Neural progenitor cell (in vitro differentiated cells): ENCODE measurements around the gene PTPRT. TPM values are rescaled to one million over a fixed set of nuclear protein-coding genes. Genes with fewer than 3 reads are reported as not detected.

Experiments
- DNase-seq: peaks from one replicate; pipeline ENCODE4 v3.0.0-alpha.2; 2016; ENCODE audit warnings: low spot score
- H2AFZ ChIP-seq: fragments of 200-600 bp; sonication (generic); replicated peaks from 2 replicates; pipeline ENCODE4 v1.6.1; 2016; ENCODE audit warnings: antibody characterized with exemption
- H3F3A ChIP-seq: fragments of 200-600 bp; sonication (generic); 2 replicates; pipeline ENCODE4 v1.6.1; 2016; ENCODE audit warnings: antibody characterized with exemption, low read depth
- H3K27ac ChIP-seq: fragments of 200-600 bp; sonication (generic); 2 replicates; pipeline ENCODE4 v1.5.1; 2016; ENCODE audit warnings: mild to moderate bottlenecking
- H3K27me3 ChIP-seq: fragments of 200-600 bp; sonication (generic); 2 replicates; pipeline ENCODE4 v1.6.1; 2016; ENCODE audit warnings: mild to moderate bottlenecking, moderate library complexity
- H3K36me3 ChIP-seq: fragments of 200-600 bp; sonication (generic); 2 replicates; pipeline ENCODE4 v1.5.1; 2016
- H3K4me1 ChIP-seq: fragments of 200-600 bp; sonication (generic); 2 replicates; pipeline ENCODE4 v1.6.1; 2016; ENCODE audit warnings: mixed run types
- H3K4me2 ChIP-seq: fragments of 200-600 bp; sonication (generic); 2 replicates; pipeline ENCODE4 v1.6.1; 2016
- H3K4me3 ChIP-seq: fragments of 200-600 bp; sonication (generic); 2 replicates; pipeline ENCODE4 v1.5.1; 2016
- H3K79me2 ChIP-seq: fragments of 200-600 bp; sonication (generic); 2 replicates; pipeline ENCODE4 v1.6.1; 2016; ENCODE audit warnings: low read depth
- H3K9ac ChIP-seq: fragments of 200-600 bp; sonication (generic); 2 replicates; pipeline ENCODE4 v1.6.1; 2016
- H3K9me3 ChIP-seq: fragments of 200-600 bp; sonication (generic); 2 replicates; pipeline ENCODE4 v1.5.1; 2016; ENCODE audit warnings: low read depth
- H4K20me1 ChIP-seq: fragments of 200-600 bp; sonication (generic); 2 replicates; pipeline ENCODE4 v1.6.1; 2016; ENCODE audit warnings: low read depth
- H3K27ac Mint-ChIP-seq: 3 replicates; pipeline ENCODE4 v1.8.0; 2021; ENCODE audit warnings: mixed read lengths
- H3K27me3 Mint-ChIP-seq: 2 replicates; pipeline ENCODE4 v1.8.0; 2022; ENCODE audit warnings: low read depth, mild to moderate bottlenecking, inconsistent platforms, moderate library complexity, mixed read lengths; ENCODE audit not compliant: insufficient read depth
- H3K36me3 Mint-ChIP-seq: 3 replicates; pipeline ENCODE4 v1.8.0; 2021; ENCODE audit warnings: mixed read lengths
- H3K4me1 Mint-ChIP-seq: 3 replicates; pipeline ENCODE4 v1.8.0; 2021; ENCODE audit warnings: mixed read lengths
- H3K4me3 Mint-ChIP-seq: 3 replicates; pipeline ENCODE4 v1.8.0; 2021; ENCODE audit warnings: mild to moderate bottlenecking, moderate library complexity, mixed read lengths
- H3K9me3 Mint-ChIP-seq: 3 replicates; pipeline ENCODE4 v1.8.0; 2020; ENCODE audit warnings: mixed read lengths
- EZH2 ChIP-seq: fragments of 200-600 bp; sonication (generic); IDR thresholded peaks from 2 replicates; pipeline ENCODE4 v1.6.1; 2017; ENCODE audit warnings: antibody characterized with exemption, mild to moderate bottlenecking, moderate library complexity
- EZH2phosphoT487 ChIP-seq: fragments of 200-600 bp; sonication (generic); IDR thresholded peaks from 2 replicates; pipeline ENCODE4 v1.6.1; 2017; ENCODE audit warnings: antibody characterized with exemption
- total RNA-seq: library from RNA; depleted of rRNA; stranded (reverse); fragments of >200 nt; gene quantifications from 2 replicates; pipeline ENCODE4 v1.2.3, GENCODE V29; 2015; ENCODE audit warnings: low replicate concordance
- TF ChIP-seq, protein P1 (sequence below): fragments of 200-600 bp; sonication (generic); IDR thresholded peaks from 2 replicates; pipeline ENCODE4 v1.5.1; 2017; ENCODE audit warnings: antibody characterized with exemption, mild to moderate bottlenecking

The PTPRT gene
- total RNA-seq, 1 donor from 2014 or later: 1.1 TPM

DNA sequence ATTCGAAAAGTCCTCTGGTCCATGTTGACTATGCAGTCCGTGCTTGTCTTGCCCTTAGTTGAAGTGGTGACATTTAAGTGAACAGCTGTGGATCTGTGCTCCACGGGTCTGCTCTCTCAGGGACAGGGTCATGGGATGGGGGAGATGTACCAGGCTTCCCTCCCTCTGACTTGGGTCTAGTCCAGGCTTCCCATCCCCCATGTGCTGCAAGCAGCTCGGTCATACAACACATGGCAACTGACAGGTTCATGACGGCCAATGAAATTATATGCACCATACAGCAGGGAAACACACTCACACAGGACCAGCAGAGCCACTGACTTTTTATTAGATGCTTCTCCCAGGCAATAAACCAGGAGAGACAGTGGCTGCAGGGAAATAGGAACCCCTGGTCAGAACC lies 201.4 kb downstream of the PTPRT start:
- no peaks in the 10 kb centered on the region for H3K9me3 Mint-ChIP-seq
- H3K4me1 Mint-ChIP-seq: no peaks in the 10 kb centered on the region
- no peak for TF ChIP-seq EZH2phosphoT487
- TF ChIP-seq, protein P1, sequence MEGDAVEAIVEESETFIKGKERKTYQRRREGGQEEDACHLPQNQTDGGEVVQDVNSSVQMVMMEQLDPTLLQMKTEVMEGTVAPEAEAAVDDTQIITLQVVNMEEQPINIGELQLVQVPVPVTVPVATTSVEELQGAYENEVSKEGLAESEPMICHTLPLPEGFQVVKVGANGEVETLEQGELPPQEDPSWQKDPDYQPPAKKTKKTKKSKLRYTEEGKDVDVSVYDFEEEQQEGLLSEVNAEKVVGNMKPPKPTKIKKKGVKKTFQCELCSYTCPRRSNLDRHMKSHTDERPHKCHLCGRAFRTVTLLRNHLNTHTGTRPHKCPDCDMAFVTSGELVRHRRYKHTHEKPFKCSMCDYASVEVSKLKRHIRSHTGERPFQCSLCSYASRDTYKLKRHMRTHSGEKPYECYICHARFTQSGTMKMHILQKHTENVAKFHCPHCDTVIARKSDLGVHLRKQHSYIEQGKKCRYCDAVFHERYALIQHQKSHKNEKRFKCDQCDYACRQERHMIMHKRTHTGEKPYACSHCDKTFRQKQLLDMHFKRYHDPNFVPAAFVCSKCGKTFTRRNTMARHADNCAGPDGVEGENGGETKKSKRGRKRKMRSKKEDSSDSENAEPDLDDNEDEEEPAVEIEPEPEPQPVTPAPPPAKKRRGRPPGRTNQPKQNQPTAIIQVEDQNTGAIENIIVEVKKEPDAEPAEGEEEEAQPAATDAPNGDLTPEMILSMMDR: no peak
- no peak for TF ChIP-seq EZH2

GRCh38 chr20:42987376-42988114 lies 202.2 kb downstream of the PTPRT start:
- no peak overlapping the region for H3K4me3 Mint-ChIP-seq
- H3K27ac Mint-ChIP-seq: no peak overlapping the region

More for the DNA sequence above, 201.4 kb downstream of the PTPRT start:
- Histone ChIP-seq H3K9ac (no peak overlapping the region), H3F3A (no peaks in the 10 kb centered on the region), H3K27ac (no peak overlapping the region), H3K9me3 (no peaks in the 10 kb centered on the region), H4K20me1 (no peaks in the 10 kb centered on the region), H3K27me3 (peaks cover 18% of the 10 kb centered on the region), H3K36me3 (no peaks in the 10 kb centered on the region), H3K4me3 (no peak overlapping the region), H3K4me2 (no peak overlapping the region), H3K4me1 (no peaks in the 10 kb centered on the region), H2AFZ (no peak overlapping the region), H3K79me2 (no peaks in the 10 kb centered on the region)
- no peak for DNase-seq
- no peaks in the 10 kb centered on the region for H3K36me3 Mint-ChIP-seq
- no peak overlapping the region for H3K4me3 Mint-ChIP-seq
- H3K27ac Mint-ChIP-seq: no peak overlapping the region
- no peaks in the 10 kb centered on the region for H3K27me3 Mint-ChIP-seq

GRCh38 chr20:42986143-42986773 lies 203.4 kb downstream of the PTPRT start:
- no peak for DNase-seq
- H3K4me1 Mint-ChIP-seq: peaks cover 4% of the 10 kb centered on the region
- no peak overlapping the region for H3K4me3 Mint-ChIP-seq
- Histone ChIP-seq H3K4me3 (no peak overlapping the region), H3K27ac (no peak overlapping the region), H3K4me1 (no peaks in the 10 kb centered on the region), H3K9me3 (no peaks in the 10 kb centered on the region), H4K20me1 (no peaks in the 10 kb centered on the region), H3K27me3 (peaks cover 30% of the 10 kb centered on the region), H3K4me2 (no peak overlapping the region), H3K79me2 (no peaks in the 10 kb centered on the region), H3K9ac (no peak overlapping the region), H2AFZ (no peak overlapping the region), H3F3A (no peaks in the 10 kb centered on the region), H3K36me3 (no peaks in the 10 kb centered on the region)
- no peaks in the 10 kb centered on the region for H3K27me3 Mint-ChIP-seq
- TF ChIP-seq EZH2phosphoT487: no peak
- TF ChIP-seq, protein P1: no peak
- TF ChIP-seq EZH2: no peak
- H3K9me3 Mint-ChIP-seq: peaks cover 3% of the 10 kb centered on the region
- no peaks in the 10 kb centered on the region for H3K36me3 Mint-ChIP-seq
- no peak overlapping the region for H3K27ac Mint-ChIP-seq

More at GRCh38 chr20:42987376-42988114, 202.2 kb downstream of the PTPRT start:
- no peaks in the 10 kb centered on the region for H3K9me3 ChIP-seq
- TF ChIP-seq EZH2: no peak
- TF ChIP-seq, protein P1: no peak
- no peak for TF ChIP-seq EZH2phosphoT487
- peaks cover 3% of the 10 kb centered on the region for H3K9me3 Mint-ChIP-seq
- H3K36me3 ChIP-seq: no peaks in the 10 kb centered on the region
- peaks cover 4% of the 10 kb centered on the region for H3K4me1 Mint-ChIP-seq
- H3K27me3 Mint-ChIP-seq: no peaks in the 10 kb centered on the region
- H3K79me2 ChIP-seq: no peaks in the 10 kb centered on the region
- no peak overlapping the region for H3K9ac ChIP-seq
- H4K20me1 ChIP-seq: no peaks in the 10 kb centered on the region
- no peaks in the 10 kb centered on the region for H3K36me3 Mint-ChIP-seq
- DNase-seq: no peak
- no peak overlapping the region for H2AFZ ChIP-seq
- H3K27ac ChIP-seq: no peak overlapping the region
- H3F3A ChIP-seq: no peaks in the 10 kb centered on the region
- H3K27me3 ChIP-seq: peaks cover 18% of the 10 kb centered on the region
- no peak overlapping the region for H3K4me3 ChIP-seq
- H3K4me1 ChIP-seq: no peaks in the 10 kb centered on the region
- H3K4me2 ChIP-seq: no peak overlapping the region
